ENCODE results near the gene PHACTR3.

DNA sequence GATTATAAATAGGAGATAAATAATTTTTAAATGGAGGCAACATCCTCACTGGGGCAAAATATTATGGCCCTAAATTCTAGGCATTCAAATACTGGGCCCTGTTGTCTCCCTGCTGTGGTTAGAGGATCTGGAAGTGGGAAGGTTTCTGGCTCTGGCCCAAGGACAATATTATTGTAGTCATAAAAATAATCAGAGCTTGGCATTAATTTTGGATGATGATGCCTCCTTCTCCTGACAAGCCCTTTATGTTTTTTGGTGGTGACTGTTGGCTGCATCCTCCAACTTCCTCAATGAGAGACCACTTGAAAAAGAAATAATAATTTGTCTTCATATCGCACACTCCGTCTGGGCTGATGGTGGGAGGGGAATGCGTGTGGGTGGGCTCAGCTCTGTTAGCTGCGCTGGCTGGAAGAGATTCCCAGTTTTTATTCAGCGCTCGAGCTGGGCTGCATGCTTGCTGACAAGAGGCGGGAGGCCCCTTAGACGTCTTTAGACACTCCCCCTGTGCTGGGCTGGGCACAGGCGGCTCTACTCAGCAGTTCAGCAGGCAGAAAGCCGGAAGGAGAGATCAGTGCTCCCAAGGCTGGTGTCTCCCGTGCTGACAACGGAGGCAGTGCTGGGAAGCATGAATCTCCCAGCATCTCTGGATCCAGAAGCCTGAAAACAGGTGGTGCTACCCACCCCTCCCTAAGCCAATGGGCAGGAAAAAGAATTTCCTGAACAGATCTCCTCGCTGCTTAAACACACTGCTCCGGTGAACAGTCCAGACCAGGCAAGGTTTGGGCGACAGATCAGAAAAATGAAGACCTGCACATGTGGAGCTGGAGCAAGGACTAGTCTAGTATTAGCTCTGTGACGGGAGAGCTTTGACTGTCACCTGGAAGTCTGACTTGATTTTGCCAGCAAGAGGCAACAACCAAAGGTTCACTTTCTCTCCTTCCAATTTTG lies 231.4 kb downstream of the PHACTR3 start:
- no peak for TF ChIP-seq CEBPB (IDR thresholded peaks at IDR 0.05)
- TF ChIP-seq CBX8 (IDR thresholded peaks at IDR 0.05), result no peak
- no peak for TF ChIP-seq RAD21 (conservative IDR thresholded peaks at IDR 0.05 in 1 of 2, IDR thresholded peaks at IDR 0.05 in 1 of 2)
- TF ChIP-seq RNF2 (IDR thresholded peaks at IDR 0.05; ENCODE audit: borderline replicate concordance, low read depth), result no peak
- TF ChIP-seq, protein P1, sequence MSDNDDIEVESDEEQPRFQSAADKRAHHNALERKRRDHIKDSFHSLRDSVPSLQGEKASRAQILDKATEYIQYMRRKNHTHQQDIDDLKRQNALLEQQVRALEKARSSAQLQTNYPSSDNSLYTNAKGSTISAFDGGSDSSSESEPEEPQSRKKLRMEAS (IDR thresholded peaks at IDR 0.05), result no peak
- TF ChIP-seq, protein P2, sequence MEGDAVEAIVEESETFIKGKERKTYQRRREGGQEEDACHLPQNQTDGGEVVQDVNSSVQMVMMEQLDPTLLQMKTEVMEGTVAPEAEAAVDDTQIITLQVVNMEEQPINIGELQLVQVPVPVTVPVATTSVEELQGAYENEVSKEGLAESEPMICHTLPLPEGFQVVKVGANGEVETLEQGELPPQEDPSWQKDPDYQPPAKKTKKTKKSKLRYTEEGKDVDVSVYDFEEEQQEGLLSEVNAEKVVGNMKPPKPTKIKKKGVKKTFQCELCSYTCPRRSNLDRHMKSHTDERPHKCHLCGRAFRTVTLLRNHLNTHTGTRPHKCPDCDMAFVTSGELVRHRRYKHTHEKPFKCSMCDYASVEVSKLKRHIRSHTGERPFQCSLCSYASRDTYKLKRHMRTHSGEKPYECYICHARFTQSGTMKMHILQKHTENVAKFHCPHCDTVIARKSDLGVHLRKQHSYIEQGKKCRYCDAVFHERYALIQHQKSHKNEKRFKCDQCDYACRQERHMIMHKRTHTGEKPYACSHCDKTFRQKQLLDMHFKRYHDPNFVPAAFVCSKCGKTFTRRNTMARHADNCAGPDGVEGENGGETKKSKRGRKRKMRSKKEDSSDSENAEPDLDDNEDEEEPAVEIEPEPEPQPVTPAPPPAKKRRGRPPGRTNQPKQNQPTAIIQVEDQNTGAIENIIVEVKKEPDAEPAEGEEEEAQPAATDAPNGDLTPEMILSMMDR (IDR thresholded peaks at IDR 0.05), result no peak
- no peak for TF ChIP-seq RFX5 (IDR thresholded peaks at IDR 0.05)
- TF ChIP-seq, protein P3, sequence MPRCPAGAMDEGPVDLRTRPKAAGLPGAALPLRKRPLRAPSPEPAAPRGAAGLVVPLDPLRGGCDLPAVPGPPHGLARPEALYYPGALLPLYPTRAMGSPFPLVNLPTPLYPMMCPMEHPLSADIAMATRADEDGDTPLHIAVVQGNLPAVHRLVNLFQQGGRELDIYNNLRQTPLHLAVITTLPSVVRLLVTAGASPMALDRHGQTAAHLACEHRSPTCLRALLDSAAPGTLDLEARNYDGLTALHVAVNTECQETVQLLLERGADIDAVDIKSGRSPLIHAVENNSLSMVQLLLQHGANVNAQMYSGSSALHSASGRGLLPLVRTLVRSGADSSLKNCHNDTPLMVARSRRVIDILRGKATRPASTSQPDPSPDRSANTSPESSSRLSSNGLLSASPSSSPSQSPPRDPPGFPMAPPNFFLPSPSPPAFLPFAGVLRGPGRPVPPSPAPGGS (IDR thresholded peaks at IDR 0.05), result no peak
- no peak for TF ChIP-seq RCOR1 (IDR thresholded peaks at IDR 0.05; ENCODE audit: low read depth, low read length)
- TF ChIP-seq FOSL2 (IDR thresholded peaks at IDR 0.05), result no peak
- TF ChIP-seq FOSL2 (CRISPR knock-in tag; IDR thresholded peaks at IDR 0.05), result no peak

Data from A549 (cell line).